A172 (cell line): Measurements from ENCODE around the gene GPR148. TPM values are rescaled to one million over a fixed set of nuclear protein-coding genes. Genes with fewer than 3 reads are reported as not detected.
A peak's percentile ranks its signal among the peaks of the same experiment; 100 is the strongest.

Experiments used
- DNase-seq: peaks from one replicate; pipeline ENCODE4 v3.0.0-alpha.2; 2015; ENCODE audit warnings: low spot score
- total RNA-seq: library from RNA; depleted of rRNA; stranded (reverse); fragments of >200 nt; shearing (Covaris generic); gene quantifications from 2 replicates; pipeline ENCODE4 v1.2.3, GENCODE V29; 2014

Gene GPR148
- total RNA-seq, 1 experiment from 2014 or later: not detected

- no peak for DNase-seq
These were observed 20.8 kb downstream of the GPR148 start for GRCh38 chr2:130749641-130750040.

GRCh38 chr2:130754811-130755210 lies 25.9 kb downstream of the GPR148 start:
- DNase-seq: no peak

DNA sequence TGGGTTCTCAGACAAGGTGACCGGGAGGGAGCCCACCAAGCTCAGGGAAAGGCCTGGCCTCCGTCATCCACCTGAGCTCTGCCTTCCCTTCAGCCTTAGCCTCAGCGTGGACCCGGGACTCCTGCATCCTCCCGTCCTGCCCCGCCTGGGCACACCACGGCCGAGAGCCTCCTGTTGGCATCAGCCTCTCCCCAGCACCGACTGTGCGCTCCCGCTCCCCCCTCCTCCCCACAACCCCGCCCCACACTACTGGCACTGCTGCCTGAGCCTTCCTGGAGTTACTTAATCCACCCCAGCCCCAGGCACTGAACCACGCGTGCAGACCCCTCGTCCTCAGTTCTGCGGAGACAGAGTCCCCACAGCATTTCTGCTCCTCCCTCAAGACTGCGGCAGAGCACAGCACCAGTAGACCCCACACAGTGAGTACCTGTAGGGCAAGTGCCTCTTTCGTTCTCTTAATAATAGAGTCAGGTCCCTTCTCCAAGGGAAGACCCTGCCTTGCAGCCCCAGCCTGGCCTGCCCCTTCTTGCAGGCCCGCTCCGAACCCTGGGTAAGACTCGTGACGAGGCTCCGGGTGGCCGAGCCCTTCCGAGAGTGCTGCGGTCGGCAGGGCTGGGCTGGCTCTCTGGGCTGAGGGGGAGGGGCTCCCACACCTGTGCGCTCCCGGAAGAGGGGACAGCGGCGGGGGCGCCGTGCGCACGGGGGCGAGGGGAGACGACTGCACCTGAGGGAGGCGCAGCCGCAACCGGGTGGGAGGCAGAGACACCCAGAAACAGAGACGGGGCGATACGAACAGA lies 26.6 kb downstream of the GPR148 start, which contains the start of gene AMER3:
Gene AMER3 (plus strand): TSS at position 285 of the 797 bp plus-strand sequence. CDS start 6,533 bp downstream, outside the sequence.
- no peak for DNase-seq

DNA sequence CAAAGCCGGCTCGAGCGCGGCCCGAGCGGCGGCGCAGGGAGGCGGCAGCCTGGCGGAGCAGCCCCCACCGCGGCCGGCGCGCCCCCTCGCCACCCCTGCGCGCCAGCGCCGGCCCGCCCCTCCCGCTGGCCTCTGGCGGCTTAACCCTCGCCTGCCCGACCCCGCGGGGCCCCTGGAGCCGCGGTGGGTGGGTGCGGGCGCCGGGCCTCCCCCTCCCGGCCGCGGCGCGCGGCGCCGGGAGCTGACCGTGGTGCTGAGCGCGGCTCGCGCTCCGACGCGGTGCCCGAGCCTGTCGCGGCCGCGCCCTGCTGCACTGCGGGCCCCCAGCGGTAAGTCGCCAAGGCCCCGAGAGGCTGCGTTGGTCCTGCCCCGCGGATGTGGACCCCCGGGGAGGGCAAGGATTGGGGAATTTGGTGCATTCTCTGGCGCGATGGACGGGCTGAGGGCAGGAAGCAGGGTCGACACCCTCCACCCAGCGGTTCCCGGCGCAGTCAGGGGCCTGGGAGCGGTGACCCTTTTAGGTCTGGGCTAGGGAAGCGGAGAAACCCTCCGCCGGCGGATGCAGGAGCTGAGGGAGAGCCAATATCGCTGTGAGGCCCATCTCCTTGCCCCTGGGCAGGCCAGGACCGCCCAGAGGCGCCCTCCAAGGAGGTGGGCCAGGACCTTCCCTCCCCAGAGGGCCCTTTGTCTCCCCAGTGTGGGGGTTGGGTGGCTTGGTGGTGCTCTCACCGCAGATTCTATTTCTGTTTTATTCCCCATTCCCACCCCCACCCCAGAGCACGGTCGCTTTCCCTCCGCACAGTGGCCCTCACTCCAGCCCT lies 27.4 kb downstream of the GPR148 start:
- DNase-seq: no peak

DNA sequence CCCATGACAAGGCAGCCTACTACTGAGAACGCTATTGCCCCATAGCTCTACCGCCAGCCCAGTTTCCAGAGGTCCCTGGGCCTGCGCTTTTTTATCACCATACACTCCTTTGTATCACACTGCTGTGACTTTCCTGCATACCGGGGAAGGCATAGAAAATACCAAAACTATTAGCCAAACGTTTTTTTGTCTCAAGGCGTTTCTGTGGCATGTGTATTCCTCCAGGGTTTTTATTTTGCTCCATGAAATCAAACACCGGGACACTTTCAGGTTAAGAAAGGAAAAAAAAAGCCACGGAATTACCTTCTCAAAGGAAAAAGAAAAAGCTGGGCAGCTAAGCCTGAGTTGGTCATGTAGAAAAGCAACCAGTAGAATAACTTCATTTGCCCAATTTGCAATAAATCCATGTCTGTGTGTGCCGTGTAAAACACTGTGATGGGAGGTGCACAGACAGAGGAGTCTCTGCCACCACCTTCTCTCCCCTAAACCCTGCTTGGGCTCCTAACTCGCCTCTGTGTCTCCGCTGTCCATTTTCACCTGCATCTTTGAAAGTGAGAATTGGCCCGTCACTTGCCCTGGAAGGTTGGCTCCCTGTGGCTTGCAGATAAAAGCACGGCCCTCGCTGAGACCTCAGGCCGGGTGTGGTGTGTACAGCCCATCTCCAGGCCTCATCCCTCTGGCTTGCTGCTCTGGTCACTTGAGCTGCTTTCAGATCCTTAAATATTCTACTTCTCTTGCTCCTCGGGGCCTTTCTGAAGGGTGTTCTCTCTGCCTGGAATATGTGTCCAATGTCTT lies 28.2 kb downstream of the GPR148 start:
- DNase-seq: no peak

- DNase-seq: peak; percentile 76
These were observed 31.3 kb downstream of the GPR148 start for GRCh38 chr2:130759906-130760753.

DNA sequence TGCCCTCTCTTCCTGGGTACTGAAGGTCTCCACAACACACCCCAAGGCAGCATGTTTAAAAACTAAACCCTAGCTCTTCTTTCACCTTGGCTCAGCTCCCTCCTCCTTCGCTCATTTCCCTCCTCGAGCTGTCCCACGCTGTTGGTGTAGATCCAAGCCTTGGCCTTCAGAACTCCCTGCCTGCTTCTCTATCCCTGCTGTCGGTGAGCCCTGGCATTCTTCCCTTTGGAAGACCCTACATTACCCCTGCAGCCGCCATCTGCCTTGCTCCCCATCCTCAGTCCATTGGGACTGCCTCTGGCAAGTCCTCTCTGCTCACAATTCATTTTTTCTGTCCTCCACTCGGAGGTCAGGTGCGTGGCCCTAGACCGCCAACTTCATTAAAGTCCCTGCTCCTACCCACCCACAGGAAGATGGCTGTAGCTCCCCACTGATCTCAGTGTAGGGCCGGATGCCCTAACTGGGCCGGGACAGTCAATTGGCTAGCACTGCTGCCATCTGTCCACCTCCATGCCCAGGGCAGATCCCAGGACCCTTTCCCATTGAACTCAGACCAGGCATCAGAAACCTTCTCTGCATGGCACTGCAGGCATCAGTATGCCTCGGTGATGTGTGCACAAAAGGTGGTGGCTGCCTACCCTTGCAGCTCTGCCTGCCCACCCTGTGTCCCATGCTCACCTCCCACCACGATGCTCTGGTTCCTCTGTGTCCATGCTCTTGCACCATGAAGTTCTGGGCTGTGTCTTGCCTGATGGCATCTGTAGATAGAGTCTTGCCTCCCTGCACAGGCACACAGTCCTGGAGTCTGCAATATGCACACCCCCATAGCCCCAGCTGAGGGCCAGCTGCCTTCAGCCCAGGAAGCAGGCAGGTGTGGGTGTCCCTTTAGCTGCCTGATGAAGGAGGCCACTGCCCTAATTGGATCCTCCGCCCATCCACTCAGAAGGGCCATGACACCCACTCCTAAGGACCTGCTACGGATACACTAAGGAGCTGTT lies 32.2 kb downstream of the GPR148 start:
- no peak for DNase-seq

DNA sequence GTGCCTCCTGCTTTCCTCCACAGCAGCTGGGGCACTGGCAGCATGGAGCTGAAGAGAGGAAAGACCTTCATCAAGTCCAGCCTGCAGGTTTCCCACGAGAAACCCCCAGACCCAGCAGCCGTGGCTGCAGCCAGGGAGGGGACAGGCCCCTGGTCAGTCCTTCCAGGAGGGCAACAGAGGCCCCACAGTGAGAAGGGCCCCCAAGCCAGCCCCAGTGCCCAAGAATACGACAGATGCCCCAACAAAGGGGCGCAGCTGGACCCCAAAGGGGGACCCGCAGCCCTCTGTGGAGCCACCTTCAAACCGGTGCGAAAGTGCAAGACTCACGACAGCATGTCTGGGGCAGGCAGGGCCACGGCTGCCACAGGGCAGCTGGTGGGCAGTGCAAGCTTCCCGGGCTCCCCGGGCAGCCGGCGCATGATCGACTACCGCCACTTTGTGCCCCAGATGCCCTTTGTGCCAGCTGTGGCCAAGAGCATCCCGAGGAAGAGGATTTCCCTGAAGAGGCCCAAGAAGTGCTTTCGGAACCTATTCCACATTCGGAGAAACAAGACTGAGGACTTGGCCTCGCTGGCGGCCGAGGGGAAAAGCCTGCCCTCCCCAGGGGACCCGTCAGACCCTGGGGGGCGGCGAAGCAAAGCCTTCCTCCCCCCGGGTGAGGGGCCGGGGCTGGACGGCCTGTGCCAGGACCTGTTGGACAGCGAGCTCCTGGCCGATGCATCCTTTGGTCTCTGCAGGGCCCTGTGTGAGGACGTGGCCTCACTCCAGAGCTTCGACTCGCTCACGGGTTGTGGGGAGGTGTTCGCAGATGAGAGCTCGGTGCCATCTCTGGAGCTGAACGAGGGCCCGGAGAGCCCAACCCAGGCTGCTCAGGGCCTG lies 33.4 kb downstream of the GPR148 start:
- DNase-seq: no peak

GRCh38 chr2:130762910-130763385 lies 34.1 kb downstream of the GPR148 start:
- DNase-seq: no peak

- no peak for DNase-seq
These were observed 34.5 kb downstream of the GPR148 start for GRCh38 chr2:130763405-130763804.

- DNase-seq: no peak
These were observed 35.4 kb downstream of the GPR148 start for GRCh38 chr2:130764035-130764820.

GRCh38 chr2:130764821-130765115 lies 35.9 kb downstream of the GPR148 start:
- no peak for DNase-seq

DNA sequence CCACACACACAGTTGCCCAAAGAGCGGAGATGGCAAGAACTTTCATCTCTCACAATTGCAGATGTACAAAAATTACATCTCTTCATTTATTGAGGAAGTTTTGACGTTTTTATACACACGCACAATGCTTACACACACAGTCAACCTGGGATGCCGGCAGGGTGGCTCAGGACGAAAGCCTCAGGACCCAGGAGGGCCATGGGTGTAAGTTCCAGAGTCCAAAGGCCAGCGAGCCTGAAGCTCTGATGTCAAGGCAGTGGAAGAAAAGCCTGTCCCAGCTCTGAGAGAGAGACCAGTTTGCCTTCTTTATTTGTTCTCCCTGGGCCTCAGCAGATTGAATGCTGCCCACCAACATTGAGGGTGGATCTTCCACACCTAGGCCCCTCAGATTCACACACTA lies 36.6 kb downstream of the GPR148 start:
- DNase-seq: no peak

GRCh38 chr2:130766037-130766436 lies 37.2 kb downstream of the GPR148 start:
- no peak for DNase-seq

DNA sequence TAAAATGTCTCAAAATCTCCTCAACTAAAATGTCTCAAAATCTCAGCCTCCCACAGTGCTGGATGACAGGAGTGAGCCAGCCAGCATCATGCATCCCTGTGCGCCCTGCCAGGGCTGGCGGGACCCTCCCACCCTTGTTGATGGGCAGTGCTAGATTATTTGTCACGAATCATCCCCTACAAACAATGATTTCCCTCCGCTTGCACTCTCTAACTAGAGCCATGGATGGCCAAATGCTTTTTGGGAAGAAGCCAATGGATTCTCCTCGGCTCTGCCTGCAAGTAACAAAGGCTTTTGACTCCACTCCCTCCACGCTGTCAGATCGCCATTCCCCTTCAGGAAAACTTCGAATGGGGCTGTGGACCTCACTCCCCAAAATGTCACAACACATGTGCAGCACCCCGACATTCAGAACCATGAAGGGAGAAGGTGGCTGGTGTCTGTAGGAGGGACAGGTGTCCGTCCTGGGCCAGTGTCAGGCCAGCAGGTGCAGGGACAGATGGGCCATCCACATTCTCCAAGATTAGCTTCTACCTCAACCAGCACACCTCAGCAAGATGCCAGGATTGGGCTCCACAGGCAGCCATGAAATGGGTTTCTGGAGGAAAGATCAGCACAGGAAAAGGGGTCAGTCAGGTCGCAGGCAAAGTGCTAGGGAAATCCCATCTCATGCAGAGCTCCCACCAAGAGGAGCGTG lies 38.0 kb downstream of the GPR148 start:
- DNase-seq: no peak

- no peak for DNase-seq
These were observed 38.5 kb downstream of the GPR148 start for GRCh38 chr2:130767408-130767775.

DNA sequence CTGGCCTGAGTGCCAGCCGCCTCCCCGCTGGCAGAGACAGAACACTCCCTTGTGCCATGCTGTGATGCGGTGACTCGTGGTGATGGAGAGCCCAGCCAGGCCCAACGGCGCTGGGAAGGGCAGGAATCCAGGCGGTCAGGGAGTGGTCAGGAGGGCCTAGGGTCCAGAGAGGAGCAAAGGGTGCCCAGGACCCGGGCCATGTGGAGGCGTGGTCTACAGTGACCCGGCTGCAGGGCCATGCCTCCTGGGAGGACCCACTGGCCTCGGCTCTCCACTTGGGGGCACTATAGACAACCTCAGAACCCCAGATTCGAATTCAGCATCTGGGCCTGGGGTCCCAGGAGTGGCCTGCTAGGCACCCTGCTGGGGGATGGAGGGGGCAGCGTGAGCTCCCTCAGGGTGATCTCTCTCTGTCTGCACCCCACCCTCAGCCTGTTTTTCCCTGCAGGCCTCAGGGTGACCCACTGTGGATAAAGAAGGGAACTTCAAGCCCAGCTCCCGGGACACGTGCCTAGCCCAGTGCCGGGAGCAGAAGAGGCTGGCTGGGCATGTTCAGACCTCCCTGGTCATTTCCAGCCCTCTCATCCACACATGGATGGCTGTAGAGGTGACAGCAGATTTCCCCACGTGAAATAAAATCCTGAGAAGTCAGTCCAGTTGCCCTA lies 39.5 kb downstream of the GPR148 start:
- peak; percentile 5 for DNase-seq
